ENCODE data around the gene HACD1.

HACD1 gene

DNA sequence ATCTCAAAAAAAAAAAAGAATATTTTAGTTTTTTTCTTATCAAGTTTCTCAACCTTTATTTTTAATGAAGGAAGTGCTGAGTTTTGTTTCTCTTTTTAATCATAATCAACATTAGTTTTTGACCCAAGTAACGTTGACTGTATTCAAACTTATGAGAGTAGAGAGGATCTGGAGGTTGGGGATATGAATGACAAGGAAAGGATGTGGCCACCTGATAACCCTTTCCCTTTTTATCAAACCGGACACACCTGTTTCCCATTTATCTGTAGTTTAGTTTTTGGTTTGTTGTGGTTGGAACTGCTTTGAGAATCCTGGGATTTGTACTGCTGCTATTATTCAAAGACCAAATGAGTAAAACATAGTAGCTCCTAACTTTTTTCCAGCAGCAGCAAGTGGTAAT lies 38.6 kb downstream of the HACD1 start:
- DNase-seq (ENCODE audit: low read depth in 2 of 2), result no peak

- no peak for DNase-seq (ENCODE audit: low read depth in 2 of 2)
Observed at GRCh38 chr10:17576768-17577167, 40.4 kb downstream of the HACD1 start.

DNA sequence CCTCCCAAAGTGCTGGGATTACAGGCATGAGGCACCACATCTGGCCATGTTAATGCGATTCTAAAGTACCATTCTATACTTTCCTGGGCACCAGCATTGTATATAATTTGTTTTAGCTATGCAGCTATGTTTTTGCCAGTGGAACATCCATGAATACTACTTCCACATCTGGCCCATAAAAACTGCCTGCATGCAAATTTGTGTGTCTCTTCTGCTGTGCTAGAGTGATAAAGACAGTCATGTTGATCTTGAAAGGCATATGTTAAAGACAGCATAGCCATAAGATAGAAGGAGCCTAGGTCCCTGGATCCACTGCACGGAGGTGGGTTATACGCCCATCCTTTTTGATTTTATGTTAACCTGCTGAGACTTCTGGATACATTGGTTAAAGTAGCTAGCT lies 52.3 kb downstream of the HACD1 start:
- DNase-seq (ENCODE audit: low read depth in 2 of 2), result no peak

DNA sequence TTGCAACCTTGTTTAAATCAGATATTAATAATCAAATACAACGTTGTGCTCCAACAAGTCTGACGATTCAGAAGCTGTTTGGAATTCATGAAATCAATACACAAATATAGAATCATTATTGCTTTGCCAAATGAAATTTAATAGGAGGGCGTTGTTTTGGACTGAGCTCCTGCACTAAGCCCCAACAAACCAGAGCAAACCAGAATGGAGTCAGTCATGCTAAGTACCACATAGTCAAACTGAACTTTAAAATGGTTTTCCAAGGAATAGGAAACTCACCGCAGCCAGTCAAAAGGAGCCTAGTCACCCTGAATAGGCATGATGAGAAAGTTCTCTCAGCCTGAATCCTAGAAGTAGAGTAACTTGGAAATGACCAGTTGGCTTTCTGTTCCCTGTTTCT lies 53.7 kb downstream of the HACD1 start:
- no peak for DNase-seq (ENCODE audit: low read depth in 2 of 2)

GRCh38 chr10:17562614-17563013 lies 54.6 kb downstream of the HACD1 start:
- DNase-seq (ENCODE audit: low read depth in 2 of 2), result no peak

- DNase-seq (ENCODE audit: low read depth in 2 of 2), result no peak
Observed at GRCh38 chr10:17561111-17561510, 56.1 kb downstream of the HACD1 start.

GRCh38 chr10:17557459-17557858 lies 59.7 kb downstream of the HACD1 start:
- no peak for DNase-seq (ENCODE audit: low read depth in 2 of 2)

- DNase-seq (ENCODE audit: low read depth in 2 of 2), result no peak
Observed at GRCh38 chr10:17548770-17549169, 68.4 kb downstream of the HACD1 start.

GRCh38 chr10:17548162-17548561 lies 69.0 kb downstream of the HACD1 start:
- no peak for DNase-seq (ENCODE audit: low read depth in 2 of 2)

- DNase-seq (ENCODE audit: low read depth in 2 of 2), result no peak
Observed at GRCh38 chr10:17547060-17547459, 70.1 kb downstream of the HACD1 start.

- no peak for DNase-seq (ENCODE audit: low read depth in 2 of 2)
Observed at GRCh38 chr10:17544465-17544864, 72.7 kb downstream of the HACD1 start.
